T-cell (primary cell): Measurements from ENCODE around the gene SUN5. TPM values are rescaled to one million over a fixed set of nuclear protein-coding genes. Genes with fewer than 3 reads are reported as not detected.

Experiments
- ATAC-seq, 4 experiments: fragments of 200-7000 bp in 3 of 4; fragments of 150-1000 bp in 1 of 4; cut with Tn5 transposase; replicated peaks in 1 of 4; 1 replicate in 3 of 4; 2 replicates in 1 of 4; pipeline ENCODE4 v1.10.0; 2021; ENCODE audit warnings: moderate library complexity in 3 of 4, mild to moderate bottlenecking in 2 of 4, moderate number of reproducible peaks in 1 of 4
- CTCF ChIA-PET, 2 donors: fragments of 300-600 bp; sonication (Branson Sonifier 250); formaldehyde crosslinking; loops; one replicate each; lab custom pipeline; 2022; ENCODE audit warnings: antibody characterized with exemption in 2 of 2; lab: Charles Lee
- POLR2A ChIA-PET, 2 donors: fragments of 300-600 bp; sonication (Branson Sonifier 250); formaldehyde crosslinking; loops; one replicate each; lab custom pipeline; 2022; ENCODE audit warnings: antibody characterized with exemption in 2 of 2; lab: Charles Lee
- DNase-seq, 35 experiments: peaks; one replicate each; pipeline versions ENCODE4 v3.0.0 to v3.0.0-alpha.2; 2013 to 2023
- H3K27ac ChIP-seq: one replicate; pipeline ENCODE4 v1.5.1; 2013; ENCODE audit warnings: low read length
- H3K27me3 ChIP-seq, 2 experiments: replicated peaks in 1 of 2; 1 replicate in 1 of 2; 2 replicates in 1 of 2; pipeline versions ENCODE4 v1.6.1 to v1.7.0; 2013; ENCODE audit warnings: low read length in 1 of 2, mixed read lengths in 1 of 2; ENCODE audit not compliant: control insufficient read depth in 2 of 2, insufficient read depth in 2 of 2; ENCODE audit errors: extremely low read depth in 1 of 2
- H3K36me3 ChIP-seq, 2 donors: 1 replicate in 1 of 2; 2 replicates in 1 of 2; pipeline versions ENCODE4 v1.6.1 to v1.7.0; 2013; ENCODE audit warnings: low read length in 1 of 2; ENCODE audit not compliant: control insufficient read depth in 2 of 2, insufficient read depth in 1 of 2; ENCODE audit errors: extremely low read depth in 1 of 2
- H3K4me1 ChIP-seq, 2 experiments: 1 replicate in 1 of 2; 2 replicates in 1 of 2; pipeline versions ENCODE4 v1.6.1 to v1.7.0; 2013; ENCODE audit warnings: low read length in 2 of 2, mixed read lengths in 1 of 2; ENCODE audit not compliant: insufficient read depth in 2 of 2, control insufficient read depth in 1 of 2; ENCODE audit errors: extremely low read depth in 1 of 2
- H3K4me3 ChIP-seq, 2 donors: 1 replicate in 1 of 2; 2 replicates in 1 of 2; pipeline versions ENCODE4 v1.5.1 to v1.7.0; 2013; ENCODE audit warnings: mild to moderate bottlenecking in 2 of 2, low read length in 1 of 2, moderate library complexity in 1 of 2; ENCODE audit not compliant: control insufficient read depth in 1 of 2; ENCODE audit errors: extremely low read depth in 1 of 2
- H3K9me3 ChIP-seq: 2 replicates; pipeline ENCODE4 v1.7.0; 2013
- H3K27ac Mint-ChIP-seq, 2 donors: one replicate each; pipeline ENCODE4 v1.8.0; 2020 to 2021; ENCODE audit warnings: mild to moderate bottlenecking in 2 of 2, mixed read lengths in 2 of 2
- H3K27me3 Mint-ChIP-seq, 2 donors: one replicate each; pipeline ENCODE4 v1.8.0; 2021 to 2022; ENCODE audit warnings: mixed read lengths in 2 of 2
- H3K36me3 Mint-ChIP-seq: one replicate; pipeline ENCODE4 v1.8.0; 2021; ENCODE audit warnings: mixed read lengths
- H3K4me1 Mint-ChIP-seq, 3 donors: one replicate each; pipeline ENCODE4 v1.8.0; 2020 to 2022; ENCODE audit warnings: mixed read lengths in 3 of 3, mild to moderate bottlenecking in 1 of 3
- H3K4me3 Mint-ChIP-seq, 3 donors: one replicate each; pipeline ENCODE4 v1.8.0; 2020 to 2022; ENCODE audit warnings: mild to moderate bottlenecking in 3 of 3, mixed read lengths in 3 of 3, moderate library complexity in 3 of 3
- H3K9me3 Mint-ChIP-seq, 3 donors: one replicate each; pipeline ENCODE4 v1.8.0; 2020 to 2022; ENCODE audit warnings: mixed read lengths in 3 of 3
- WGBS: methylation state at CpG from one replicate; pipeline ENCODE4 v1.1.5; 2013; ENCODE audit warnings: missing lambda C conversion rate; ENCODE audit not compliant: insufficient coverage; 5-methylcytosine and 5-hydroxymethylcytosine counted together
- total RNA-seq, 35 experiments: library from RNA in 6 of 35; stranded (reverse) in 6 of 35; fragments of 120-200 nt in 1 of 35; gene quantifications; one replicate each; pipeline versions ENCODE4 v1.2.1 to v1.2.4 and lab custom pipeline; 2013 to 2026

Gene SUN5
- total RNA-seq, 5 donors from 2014 or later (not counting 1 experiment from before 2014, with no cell fraction given) = not detected

- ChIA-PET POLR2A (no interaction called here), CTCF (no interaction called here)
- Mint-ChIP-seq H3K36me3 (no peaks in the 10 kb centered on the region), H3K9me3 (no peaks in the 10 kb centered on the region), H3K27me3 (no peaks in the 10 kb centered on the region), H3K4me1 (peaks cover 6 to 31% (median 13%) of the 10 kb centered on the region in 3 donors), H3K4me3 (no peak overlapping the region), H3K27ac (peak overlapping the region in 1 of 2 donors; percentile 68)
- Histone ChIP-seq H3K4me3 (no peak overlapping the region), H3K4me1 (peaks cover 0 to 3% of the 10 kb centered on the region in 2 experiments), H3K27me3 (peaks cover 0 to 2% of the 10 kb centered on the region in 2 experiments), H3K36me3 (no peaks in the 10 kb centered on the region), H3K27ac (no peak overlapping the region), H3K9me3 (no peaks in the 10 kb centered on the region)
- 100% methylated on average over 1 of the region's 7 CpGs for whole genome bisulfite sequencing
- DNase-seq (no peak), ATAC-seq (no peak)
Measured at GRCh38 chr20:32984196-32984595, 20.0 kb downstream of the SUN5 start.

DNA sequence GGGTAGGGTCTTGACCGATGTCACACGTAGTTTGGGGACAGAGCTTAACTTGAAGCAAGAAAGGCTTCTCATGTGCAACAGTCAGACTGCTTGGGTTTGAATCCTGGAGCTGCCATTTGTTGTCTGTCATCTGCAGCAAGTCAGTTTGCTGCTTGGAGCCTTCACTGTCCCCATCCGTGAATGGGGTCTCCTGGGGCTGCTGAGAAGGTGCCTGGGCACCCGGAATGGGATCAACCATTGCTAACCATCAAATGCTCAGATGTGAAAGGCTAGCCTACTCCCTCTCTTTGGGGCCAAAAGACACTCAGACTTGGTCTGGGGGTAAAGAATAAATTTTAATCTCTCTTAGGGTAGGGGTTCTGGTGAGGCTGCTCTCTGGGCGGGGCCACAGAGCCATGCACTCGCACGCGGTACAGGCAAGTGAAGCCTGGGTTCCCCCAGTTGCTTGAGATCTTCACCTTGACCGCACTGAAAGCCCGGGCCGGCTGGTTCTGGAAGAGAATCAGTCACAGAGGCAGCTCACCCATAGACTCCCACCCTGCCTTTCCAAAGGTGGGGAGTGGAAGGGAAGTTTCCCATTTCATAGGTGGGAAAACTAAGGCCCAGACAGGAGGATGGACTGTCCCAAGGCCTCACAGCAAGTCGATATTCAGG, 20.6 kb downstream of the SUN5 start:
- H3K4me1 Mint-ChIP-seq = peaks cover 6 to 32% (median 16%) of the 10 kb centered on the region in 3 donors
- no peak overlapping the region for H3K27ac ChIP-seq
- ChIA-PET POLR2A (no interaction called here), CTCF (no interaction called here)
- no peak overlapping the region for H3K4me3 Mint-ChIP-seq
- H3K9me3 ChIP-seq = no peaks in the 10 kb centered on the region
- WGBS = 96% methylated on average over 5 of the region's 12 CpGs
- no peaks in the 10 kb centered on the region for H3K36me3 ChIP-seq
- no peak for DNase-seq
- H3K4me3 ChIP-seq = no peak overlapping the region
- H3K27me3 ChIP-seq = peaks cover 0 to 2% of the 10 kb centered on the region in 2 experiments
- H3K9me3 Mint-ChIP-seq = no peaks in the 10 kb centered on the region
- H3K27ac Mint-ChIP-seq = peak overlapping the region in 1 of 2 donors; percentile 52
- H3K36me3 Mint-ChIP-seq = no peaks in the 10 kb centered on the region
- no peaks in the 10 kb centered on the region for H3K27me3 Mint-ChIP-seq
- ATAC-seq = no peak
- H3K4me1 ChIP-seq = peaks cover 0 to 3% of the 10 kb centered on the region in 2 experiments

- Histone ChIP-seq H3K27me3 (peaks cover 0 to 2% of the 10 kb centered on the region in 2 experiments), H3K4me1 (peaks cover 0 to 7% of the 10 kb centered on the region in 2 experiments), H3K27ac (no peak overlapping the region), H3K36me3 (no peaks in the 10 kb centered on the region), H3K9me3 (no peaks in the 10 kb centered on the region), H3K4me3 (no peak overlapping the region)
- Mint-ChIP-seq H3K36me3 (no peaks in the 10 kb centered on the region), H3K27me3 (no peaks in the 10 kb centered on the region), H3K9me3 (no peaks in the 10 kb centered on the region), H3K4me1 (peaks cover 6 to 38% (median 19%) of the 10 kb centered on the region in 3 donors), H3K4me3 (no peak overlapping the region), H3K27ac (peak overlapping the region; percentile 52)
- ATAC-seq (no peak), DNase-seq (no peak)
- ChIA-PET CTCF (interaction anchor here in 1 of 2 donors (0.5 kb wide), 1 partner anchor 1127 kb away, joined by 4 read pairs; no protein-coding TSS in a partner anchor), POLR2A (no interaction called here)
- WGBS = 96% methylated on average over 9 of the region's 10 CpGs
Measured at GRCh38 chr20:32982617-32983458, 21.4 kb downstream of the SUN5 start.

- DNase-seq = no peak
- ChIA-PET POLR2A (no interaction called here), CTCF (no interaction called here)
- Histone ChIP-seq H3K27me3 (no peaks in the 10 kb centered on the region), H3K36me3 (no peaks in the 10 kb centered on the region), H3K4me1 (peaks cover 0 to 25% of the 10 kb centered on the region in 2 experiments), H3K27ac (no peak overlapping the region), H3K4me3 (no peak overlapping the region), H3K9me3 (no peaks in the 10 kb centered on the region)
- Mint-ChIP-seq H3K4me1 (peaks cover 6 to 49% (median 33%) of the 10 kb centered on the region in 3 donors), H3K27ac (peak overlapping the region; percentile 54 to 57), H3K27me3 (no peaks in the 10 kb centered on the region), H3K4me3 (no peak overlapping the region), H3K36me3 (peaks cover 3% of the 10 kb centered on the region), H3K9me3 (peaks cover 0 to 7% (median 2%) of the 10 kb centered on the region in 3 donors)
- WGBS = 83% methylated on average over 2 of the region's 6 CpGs
- ATAC-seq = no peak
Measured at GRCh38 chr20:32980990-32981389, 23.2 kb downstream of the SUN5 start.

GRCh38 chr20:32980131-32980941, 23.9 kb downstream of the SUN5 start:
- H3K4me3 ChIP-seq = no peak overlapping the region
- peaks cover 0 to 7% (median 2%) of the 10 kb centered on the region in 3 donors for H3K9me3 Mint-ChIP-seq
- ChIA-PET POLR2A (no interaction called here), CTCF (no interaction called here)
- peaks cover 3% of the 10 kb centered on the region for H3K36me3 Mint-ChIP-seq
- peaks cover 0 to 30% of the 10 kb centered on the region in 2 experiments for H3K4me1 ChIP-seq
- WGBS = 97% methylated on average over 11 of the region's 19 CpGs
- H3K36me3 ChIP-seq = no peaks in the 10 kb centered on the region
- H3K27me3 Mint-ChIP-seq = no peaks in the 10 kb centered on the region
- no peak overlapping the region for H3K4me3 Mint-ChIP-seq
- DNase-seq (no peak), ATAC-seq (no peak)
- H3K27me3 ChIP-seq = no peaks in the 10 kb centered on the region
- peaks cover 6 to 47% (median 33%) of the 10 kb centered on the region in 3 donors for H3K4me1 Mint-ChIP-seq
- no peak overlapping the region for H3K27ac ChIP-seq
- no peaks in the 10 kb centered on the region for H3K9me3 ChIP-seq
- H3K27ac Mint-ChIP-seq = peak overlapping the region; percentile 54 to 57
